Measurements from ENCODE around the gene GALNTL6.

Gene GALNTL6

DNA sequence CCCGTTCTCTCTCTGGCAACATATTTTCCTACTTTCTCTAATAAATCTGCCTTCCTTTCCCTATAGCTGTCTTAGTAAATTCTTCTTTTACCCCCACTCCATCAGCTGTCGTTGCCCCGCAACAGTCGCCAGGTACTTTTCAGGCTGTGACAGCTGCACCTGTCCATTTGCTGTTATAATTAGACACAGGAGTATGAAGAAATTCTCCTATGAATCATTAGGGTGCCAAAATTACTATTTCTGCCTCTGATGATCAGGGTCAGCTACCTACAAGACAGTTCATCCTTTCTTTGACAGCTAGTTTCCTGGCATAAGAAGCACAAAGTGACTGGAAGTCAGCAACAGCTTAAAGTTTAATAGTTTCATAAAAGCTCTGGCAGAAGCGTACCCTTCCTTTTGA is 19.5 kb upstream of the GALNTL6 start:
- no peaks in the 10 kb centered on the region for H3K9me3 Mint-ChIP-seq
- TF ChIP-seq, protein P1, sequence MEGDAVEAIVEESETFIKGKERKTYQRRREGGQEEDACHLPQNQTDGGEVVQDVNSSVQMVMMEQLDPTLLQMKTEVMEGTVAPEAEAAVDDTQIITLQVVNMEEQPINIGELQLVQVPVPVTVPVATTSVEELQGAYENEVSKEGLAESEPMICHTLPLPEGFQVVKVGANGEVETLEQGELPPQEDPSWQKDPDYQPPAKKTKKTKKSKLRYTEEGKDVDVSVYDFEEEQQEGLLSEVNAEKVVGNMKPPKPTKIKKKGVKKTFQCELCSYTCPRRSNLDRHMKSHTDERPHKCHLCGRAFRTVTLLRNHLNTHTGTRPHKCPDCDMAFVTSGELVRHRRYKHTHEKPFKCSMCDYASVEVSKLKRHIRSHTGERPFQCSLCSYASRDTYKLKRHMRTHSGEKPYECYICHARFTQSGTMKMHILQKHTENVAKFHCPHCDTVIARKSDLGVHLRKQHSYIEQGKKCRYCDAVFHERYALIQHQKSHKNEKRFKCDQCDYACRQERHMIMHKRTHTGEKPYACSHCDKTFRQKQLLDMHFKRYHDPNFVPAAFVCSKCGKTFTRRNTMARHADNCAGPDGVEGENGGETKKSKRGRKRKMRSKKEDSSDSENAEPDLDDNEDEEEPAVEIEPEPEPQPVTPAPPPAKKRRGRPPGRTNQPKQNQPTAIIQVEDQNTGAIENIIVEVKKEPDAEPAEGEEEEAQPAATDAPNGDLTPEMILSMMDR (IDR thresholded peaks at IDR 0.05): no peak
- H3K27me3 Mint-ChIP-seq (ENCODE audit: low read depth, poor library complexity): peaks cover 5% of the 10 kb centered on the region
- H3K36me3 Mint-ChIP-seq (ENCODE audit: low read depth): no peaks in the 10 kb centered on the region
- no peak overlapping the region for H3K4me3 Mint-ChIP-seq
- DNase-seq: no peak
- H3K27ac Mint-ChIP-seq: no peak overlapping the region
- H3K4me1 Mint-ChIP-seq: no peaks in the 10 kb centered on the region

DNA sequence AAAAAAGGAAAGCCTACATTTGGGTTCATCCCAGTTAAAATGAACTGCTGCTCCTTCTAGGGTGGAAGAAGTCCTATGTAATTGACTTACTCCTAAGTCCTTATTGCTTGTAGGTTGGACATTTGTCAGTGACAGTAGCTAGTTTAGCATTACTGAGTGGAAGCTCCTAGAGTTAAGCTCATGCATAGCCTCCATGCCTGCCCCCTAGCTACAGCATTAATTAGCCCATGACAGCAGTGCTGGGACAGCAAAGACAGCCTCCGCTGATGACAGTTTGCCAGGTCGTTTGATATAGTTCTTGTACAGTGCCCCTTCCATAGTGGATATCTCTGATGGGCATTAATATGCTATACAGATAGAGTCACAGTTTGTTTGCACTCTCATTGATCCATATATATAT is 18.7 kb upstream of the GALNTL6 start:
- no peak for DNase-seq
- Mint-ChIP-seq H3K4me1 (no peaks in the 10 kb centered on the region), H3K27ac (no peak overlapping the region), H3K4me3 (no peak overlapping the region), H3K9me3 (no peaks in the 10 kb centered on the region), H3K36me3 (ENCODE audit: low read depth) (no peaks in the 10 kb centered on the region), H3K27me3 (ENCODE audit: low read depth, poor library complexity) (peaks cover 5% of the 10 kb centered on the region)
- TF ChIP-seq, protein P1 (IDR thresholded peaks at IDR 0.05): no peak

DNA sequence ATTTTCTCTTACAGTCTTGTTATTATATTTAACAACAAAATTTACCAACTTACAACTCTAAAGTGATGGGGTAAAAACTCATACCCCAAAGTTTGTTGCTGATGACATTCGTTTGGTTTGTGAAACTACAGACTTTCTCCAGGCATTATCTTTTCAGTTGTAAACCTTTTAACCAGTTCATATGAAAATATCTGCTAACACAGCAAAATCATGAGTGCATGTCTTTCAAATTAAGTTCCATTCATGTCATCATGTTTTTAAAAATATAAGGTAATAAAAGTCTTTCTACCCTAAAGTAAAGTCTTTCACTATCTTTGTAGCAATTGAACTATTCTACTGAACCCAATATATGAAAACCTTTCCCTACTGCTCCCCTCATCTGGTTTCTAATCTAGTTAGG is 3.4 kb upstream of the GALNTL6 start:
- Mint-ChIP-seq H3K9me3 (no peaks in the 10 kb centered on the region), H3K27me3 (ENCODE audit: low read depth, poor library complexity) (peaks cover 46% of the 10 kb centered on the region), H3K27ac (no peak overlapping the region), H3K4me3 (no peak overlapping the region), H3K36me3 (ENCODE audit: low read depth) (no peaks in the 10 kb centered on the region), H3K4me1 (peaks cover 19% of the 10 kb centered on the region)
- TF ChIP-seq, protein P1 (IDR thresholded peaks at IDR 0.05): no peak
- no peak for DNase-seq

DNA sequence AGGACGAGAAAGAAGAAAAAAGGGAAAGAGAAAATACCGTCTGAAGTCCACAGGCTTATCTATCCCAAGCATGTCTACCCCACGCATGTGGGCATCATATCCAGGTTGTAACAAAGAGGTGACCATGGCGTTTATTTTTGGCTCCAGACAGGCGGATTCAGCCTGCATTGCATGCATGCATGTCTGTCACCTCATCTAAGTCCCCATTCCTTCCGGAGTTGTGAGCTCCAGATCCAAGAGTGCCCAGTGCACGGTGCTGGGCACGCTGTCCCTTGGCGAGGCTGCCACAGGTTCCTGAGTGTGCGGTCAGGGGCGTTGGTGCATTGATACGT is 905 bp upstream of the GALNTL6 start:
- H3K9me3 Mint-ChIP-seq: no peaks in the 10 kb centered on the region
- H3K4me3 Mint-ChIP-seq: peak overlapping the region; percentile 94
- no peak overlapping the region for H3K27ac Mint-ChIP-seq
- H3K36me3 Mint-ChIP-seq (ENCODE audit: low read depth): no peaks in the 10 kb centered on the region
- TF ChIP-seq, protein P1 (IDR thresholded peaks at IDR 0.05): no peak
- peaks cover 62% of the 10 kb centered on the region for H3K27me3 Mint-ChIP-seq (ENCODE audit: low read depth, poor library complexity)
- H3K4me1 Mint-ChIP-seq: peaks cover 19% of the 10 kb centered on the region
- DNase-seq: no peak

DNA sequence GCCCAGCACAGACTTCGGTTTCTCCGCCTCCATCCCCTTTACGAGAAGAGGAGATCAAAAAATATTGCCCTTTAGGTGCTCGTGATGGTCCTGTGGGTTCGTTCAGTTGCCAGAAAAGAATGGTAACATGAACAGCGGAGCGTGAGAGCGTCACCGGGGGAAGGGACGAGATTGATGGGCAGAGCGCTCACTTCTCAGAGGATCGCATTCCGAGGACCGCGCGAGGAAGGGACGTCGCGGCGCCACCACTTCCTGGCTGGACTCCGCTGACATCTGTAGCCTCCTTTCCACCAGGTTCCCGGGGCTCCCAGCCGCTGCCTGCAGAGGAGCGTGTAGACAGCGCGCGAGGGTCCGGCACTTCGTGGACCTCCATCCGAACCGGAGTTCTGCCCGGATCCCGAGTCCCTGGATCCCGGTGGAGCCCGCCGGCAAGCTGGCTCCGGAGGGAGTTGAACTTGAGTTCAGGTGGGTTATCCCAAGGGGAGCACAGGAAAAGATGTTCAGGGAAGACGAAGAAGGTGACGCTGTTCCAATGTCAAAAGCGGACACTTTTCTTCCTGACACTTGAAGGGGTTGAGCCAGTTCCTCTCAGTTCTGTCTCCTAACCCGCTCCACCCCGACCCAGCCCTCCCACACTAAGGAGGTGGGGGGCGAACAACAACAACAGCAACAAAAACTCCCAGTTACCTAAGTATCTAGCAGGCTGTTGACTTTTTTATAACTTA is 484 bp downstream of the GALNTL6 start:
- H3K9me3 Mint-ChIP-seq: no peaks in the 10 kb centered on the region
- H3K27me3 Mint-ChIP-seq (ENCODE audit: low read depth, poor library complexity): peaks cover 62% of the 10 kb centered on the region
- H3K4me3 Mint-ChIP-seq: peak overlapping the region; percentile 94
- H3K36me3 Mint-ChIP-seq (ENCODE audit: low read depth): no peaks in the 10 kb centered on the region
- TF ChIP-seq, protein P1 (IDR thresholded peaks at IDR 0.05): no peak
- no peak overlapping the region for H3K27ac Mint-ChIP-seq
- peaks cover 19% of the 10 kb centered on the region for H3K4me1 Mint-ChIP-seq
- peak; percentile 61 for DNase-seq

DNA sequence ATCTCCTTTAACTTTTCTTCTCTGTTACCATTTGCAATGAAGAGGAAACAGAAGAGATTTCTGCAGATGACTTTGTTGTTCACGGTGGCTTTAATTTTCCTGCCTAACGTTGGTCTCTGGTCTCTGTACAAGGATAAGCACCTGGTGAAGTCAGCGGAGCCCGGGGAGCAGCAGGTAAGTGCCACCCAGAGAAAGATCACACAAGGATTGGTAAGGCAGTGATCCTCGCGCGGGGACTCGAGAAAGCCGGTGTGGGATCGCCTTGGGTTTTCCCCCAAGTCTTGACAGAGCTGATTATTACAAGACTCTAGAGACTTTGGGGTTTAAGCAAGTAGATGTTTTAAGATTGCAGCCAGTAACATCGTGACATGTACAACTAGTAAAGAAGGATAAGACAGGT is 1.3 kb downstream of the GALNTL6 start:
- peaks cover 19% of the 10 kb centered on the region for H3K4me1 Mint-ChIP-seq
- no peak overlapping the region for H3K27ac Mint-ChIP-seq

More for the DNA sequence above, 1.3 kb downstream of the GALNTL6 start:
- Mint-ChIP-seq H3K27me3 (ENCODE audit: low read depth, poor library complexity) (peaks cover 62% of the 10 kb centered on the region), H3K36me3 (ENCODE audit: low read depth) (no peaks in the 10 kb centered on the region), H3K4me3 (no peak overlapping the region), H3K9me3 (no peaks in the 10 kb centered on the region)
- TF ChIP-seq, protein P1 (IDR thresholded peaks at IDR 0.05): no peak
- DNase-seq: no peak
